Measurements from ENCODE around the gene MARK3. TPM values are rescaled to one million over a fixed set of nuclear protein-coding genes. Genes with fewer than 3 reads are reported as not detected.

The MARK3 gene
- total RNA-seq, 1 experiment from 2014 or later: 81.9 TPM

- no peaks in the 10 kb centered on the region for H3K27me3 Mint-ChIP-seq (ENCODE audit: low read depth)
- Histone ChIP-seq H3K27me3 (ENCODE audit: insufficient read depth, low read length) (no peaks in the 10 kb centered on the region; the same call in 1 of the 2 replicates), H3K23me2 (ENCODE audit: insufficient read length, low read depth, low read length, poor library complexity, severe bottlenecking) (no peaks in the 10 kb centered on the region), H2BK15ac (ENCODE audit: low read depth, low read length) (no peak overlapping the region), H3K56ac (ENCODE audit: insufficient read length, low read depth, low read length) (no peak overlapping the region), H2BK12ac (ENCODE audit: insufficient read length, low read depth, low read length) (no peak overlapping the region), H2BK120ac (ENCODE audit: low read depth, low read length, poor library complexity, severe bottlenecking) (no peak overlapping the region), H4K91ac (ENCODE audit: insufficient read length, low read depth, low read length) (no peak overlapping the region), H3K79me2 (ENCODE audit: insufficient read depth, low read length) (peaks cover 35% of the 10 kb centered on the region; the same call in 1 of the 2 replicates), H3K14ac (ENCODE audit: insufficient read depth, low read length) (no peak overlapping the region), H3K4ac (ENCODE audit: low read depth, low read length) (no peak overlapping the region), H3K9ac (ENCODE audit: extremely low read depth, insufficient read length, low read length) (no peak overlapping the region), H3K9me3 (ENCODE audit: control insufficient read depth, low read depth, low read length) (no peaks in the 10 kb centered on the region), H3K27ac (ENCODE audit: insufficient read length, low read depth, low read length) (no peak overlapping the region), H2AFZ (ENCODE audit: low read length) (no peak overlapping the region), H3K4me2 (ENCODE audit: insufficient read depth, insufficient read length, low read length) (no peak overlapping the region), H3K18ac (ENCODE audit: insufficient read length, low read depth, low read length) (no peak overlapping the region), H2BK5ac (ENCODE audit: insufficient read length, low read length) (no peak overlapping the region), H3K4me1 (ENCODE audit: insufficient read depth, low read length) (no peaks in the 10 kb centered on the region; the same call in 1 of the 2 replicates), H2AK5ac (ENCODE audit: insufficient read length, low read length) (no peak overlapping the region), H3T11ph (ENCODE audit: low read length) (no peak overlapping the region), H3K79me1 (ENCODE audit: insufficient read depth, low read depth, low read length, poor library complexity, severe bottlenecking) (no peaks in the 10 kb centered on the region), H3K23ac (ENCODE audit: insufficient read length, low read depth, low read length) (no peak overlapping the region), H4K5ac (ENCODE audit: insufficient read length, low read depth, low read length) (no peak overlapping the region), H4K20me1 (ENCODE audit: control insufficient read depth, insufficient read depth, insufficient read length) (no peaks in the 10 kb centered on the region), H2BK20ac (ENCODE audit: low read depth, low read length, poor library complexity, severe bottlenecking) (no peak overlapping the region), H4K8ac (replicated peaks; ENCODE audit: insufficient read length, low read depth, low read length) (no peak overlapping the region)
- no peak overlapping the region for H3K27ac Mint-ChIP-seq
- no peak overlapping the region for H3K4me3 Mint-ChIP-seq
- peaks cover 29 to 30% of the 10 kb centered on the region in 2 experiments for H3K4me1 Mint-ChIP-seq
- no peaks in the 10 kb centered on the region for H3K9me3 Mint-ChIP-seq
- WGBS (ENCODE audit: extremely low coverage, insufficient read length, low lambda C conversion rate): no CpG with 5 or more reads among the region's 5 CpGs
- H3K36me3 Mint-ChIP-seq (ENCODE audit: insufficient read depth in 1 of 3, low read depth in 3 of 3): peaks cover 0 to 5% (median 2%) of the 10 kb centered on the region in 3 experiments; a peak in 5 of 7 replicates
- DNase-seq: no peak
- TF ChIP-seq CTCF (conservative IDR thresholded peaks at IDR 0.05): no peak
These were observed 6.9 kb downstream of the MARK3 start for GRCh38 chr14:103392106-103392505.

All from H9 (cell line).